GM12873 (cell line): ENCODE data around the gene ACADVL.

Source experiments
- CTCF ChIP-seq: IDR thresholded peaks from 2 replicates; pipeline ENCODE4 v1.5.1; 2012; ENCODE audit warnings: low read depth, mild to moderate bottlenecking, moderate library complexity, low read length, control low read depth; ENCODE audit not compliant: insufficient read depth; ENCODE audit errors: missing control alignments

ACADVL gene

GRCh38 chr17:7196651-7197401, 22.9 kb upstream of the ACADVL start:
- TF ChIP-seq CTCF = no peak

- TF ChIP-seq CTCF = no peak
Measured at GRCh38 chr17:7203391-7203790, 16.3 kb upstream of the ACADVL start.

- TF ChIP-seq CTCF = no peak
Measured at GRCh38 chr17:7204336-7204735, 15.4 kb upstream of the ACADVL start.

- no peak for TF ChIP-seq CTCF
Measured at GRCh38 chr17:7204828-7205461, 14.8 kb upstream of the ACADVL start.

- TF ChIP-seq CTCF = no peak
Measured at GRCh38 chr17:7205561-7205960, 14.2 kb upstream of the ACADVL start.

- no peak for TF ChIP-seq CTCF
Measured at GRCh38 chr17:7207120-7208001, 12.4 kb upstream of the ACADVL start.

- no peak for TF ChIP-seq CTCF
Measured at GRCh38 chr17:7208027-7208571, 11.6 kb upstream of the ACADVL start.
